ENCODE results near the gene NXT1.

The NXT1 gene

GRCh38 chr20:23391707-23392310 lies 41.2 kb downstream of the NXT1 start:
- no peak for DNase-seq (ENCODE audit: low read depth)

- DNase-seq (ENCODE audit: low read depth) = no peak
Measured at GRCh38 chr20:23393996-23394775, 43.6 kb downstream of the NXT1 start.

- no peak for DNase-seq (ENCODE audit: low read depth)
Measured at GRCh38 chr20:23396950-23397627, 46.5 kb downstream of the NXT1 start.

- DNase-seq (ENCODE audit: low read depth) = no peak
Measured at GRCh38 chr20:23397961-23398360, 47.4 kb downstream of the NXT1 start.

GRCh38 chr20:23399568-23400241 lies 49.1 kb downstream of the NXT1 start:
- no peak for DNase-seq (ENCODE audit: low read depth)

GRCh38 chr20:23401051-23401450 lies 50.5 kb downstream of the NXT1 start:
- DNase-seq (ENCODE audit: low read depth) = no peak

GRCh38 chr20:23403751-23404150 lies 53.2 kb downstream of the NXT1 start:
- DNase-seq (ENCODE audit: low read depth) = no peak

GRCh38 chr20:23404196-23404595 lies 53.6 kb downstream of the NXT1 start:
- no peak for DNase-seq (ENCODE audit: low read depth)
